IPS-18c (cell line): ENCODE measurements around the gene APC2.

Source experiments
- H3K4me3 ChIP-seq: 2 replicates; pipeline ENCODE4 v1.7.0; 2013; ENCODE audit warnings: low read depth, mild to moderate bottlenecking, low read length, moderate library complexity; ENCODE audit not compliant: insufficient read depth
- H3K9me3 ChIP-seq: one replicate; pipeline ENCODE4 v1.6.1; 2013; ENCODE audit warnings: mild to moderate bottlenecking, low read length, moderate library complexity; ENCODE audit not compliant: control insufficient read depth, insufficient read depth

The APC2 gene

GRCh38 chr19:1449467-1450442 lies at the start of gene APC2:
TSS of gene APC2 (plus strand) at chr19:1450121. CDS start at chr19:1453002, 2,881 bp downstream.
- H3K4me3 ChIP-seq, result no peak within 1 kb of the TSS; the same call in 1 of the 2 replicates
- peaks cover 2% of the 10 kb centered on the region for H3K9me3 ChIP-seq

GRCh38 chr19:1400281-1401137 lies 49.4 kb upstream of the APC2 start:
- Histone ChIP-seq H3K9me3 (no peaks in the 10 kb centered on the region), H3K4me3 (peak overlapping the region; percentile 61)

DNA sequence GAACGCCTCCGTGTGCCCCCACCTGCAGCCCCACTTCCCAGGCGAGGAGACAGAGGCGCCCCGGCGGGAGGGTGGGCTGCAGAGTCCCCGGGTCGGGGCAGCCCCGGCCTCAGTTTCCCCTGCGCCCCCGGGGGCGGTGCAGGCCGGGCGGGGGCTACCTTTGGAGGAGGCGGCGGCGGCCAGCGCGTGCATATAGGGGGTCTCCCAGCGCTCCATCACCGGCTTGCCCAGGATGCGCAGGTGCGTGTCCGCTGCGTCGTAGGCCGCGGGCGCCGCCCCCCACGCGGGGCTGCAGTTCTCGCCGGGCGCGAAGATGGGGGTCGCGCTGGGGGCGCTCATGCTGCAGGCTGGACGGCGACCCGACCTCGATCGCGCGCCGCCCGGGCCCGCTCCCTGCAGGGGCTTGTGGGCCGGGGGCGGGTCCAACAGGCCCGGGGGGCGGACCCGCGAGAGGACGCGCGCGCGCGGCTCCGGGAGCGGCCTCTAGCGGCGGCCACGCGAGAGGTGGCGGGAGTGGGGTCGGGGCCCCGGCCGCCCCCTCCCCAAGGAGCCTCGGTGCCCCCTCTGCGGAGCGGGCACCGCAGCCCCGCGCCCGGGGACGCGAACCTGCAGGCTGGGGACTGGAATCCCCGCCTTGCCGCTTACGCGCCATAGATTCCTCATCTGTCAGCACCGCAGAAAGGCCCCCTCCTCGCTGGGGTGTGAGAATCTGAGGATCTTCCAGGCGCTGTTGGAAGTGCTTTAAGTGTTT lies 48.6 kb upstream of the APC2 start, which contains the start of gene GAMT:
Gene GAMT, minus strand, starts transcription at position 405 of the 751 bp plus-strand sequence. Its CDS starts 66 bp downstream, at position 339.
- Histone ChIP-seq H3K9me3 (no peaks in the 10 kb centered on the region), H3K4me3 (peak within 1 kb of the TSS; percentile 61)

GRCh38 chr19:1401889-1402217 lies 48.1 kb upstream of the APC2 start:
- Histone ChIP-seq H3K4me3 (peak overlapping the region; percentile 61; the same call in 1 of the 2 replicates), H3K9me3 (no peaks in the 10 kb centered on the region)

DNA sequence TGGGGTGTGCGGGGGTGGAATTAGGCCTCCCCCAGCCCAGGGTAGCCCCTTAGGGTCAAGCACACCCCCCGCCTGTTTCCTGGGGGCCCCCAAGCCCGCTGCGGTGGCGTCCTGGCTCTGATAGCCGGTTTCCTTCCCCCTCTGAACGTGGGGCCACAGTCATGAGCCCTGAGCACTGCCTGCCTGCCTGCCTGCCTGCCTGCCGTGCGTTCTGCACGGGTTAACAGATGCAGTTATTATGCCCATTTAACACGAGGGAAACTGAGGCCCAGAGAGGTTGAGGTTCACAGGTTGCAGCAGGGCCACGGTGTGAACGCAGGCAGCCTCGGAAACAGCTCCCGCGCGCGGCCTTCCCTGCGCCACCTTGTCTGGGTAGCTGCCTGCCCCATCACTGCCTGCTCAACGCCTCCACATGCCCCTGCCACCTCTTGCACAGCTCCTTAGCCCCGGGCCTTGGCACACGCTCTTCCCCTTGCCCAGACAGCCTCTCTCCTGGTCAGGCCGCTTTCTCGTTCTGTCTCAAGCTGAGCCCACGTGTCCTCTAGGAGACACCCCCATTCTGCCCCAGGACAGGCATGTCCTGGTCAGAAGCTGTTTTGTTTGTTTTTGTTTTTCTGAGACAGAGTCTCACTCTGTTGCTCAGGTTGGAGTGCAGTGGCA lies 47.4 kb upstream of the APC2 start:
- H3K9me3 ChIP-seq, result no peaks in the 10 kb centered on the region
- H3K4me3 ChIP-seq, result no peak overlapping the region

DNA sequence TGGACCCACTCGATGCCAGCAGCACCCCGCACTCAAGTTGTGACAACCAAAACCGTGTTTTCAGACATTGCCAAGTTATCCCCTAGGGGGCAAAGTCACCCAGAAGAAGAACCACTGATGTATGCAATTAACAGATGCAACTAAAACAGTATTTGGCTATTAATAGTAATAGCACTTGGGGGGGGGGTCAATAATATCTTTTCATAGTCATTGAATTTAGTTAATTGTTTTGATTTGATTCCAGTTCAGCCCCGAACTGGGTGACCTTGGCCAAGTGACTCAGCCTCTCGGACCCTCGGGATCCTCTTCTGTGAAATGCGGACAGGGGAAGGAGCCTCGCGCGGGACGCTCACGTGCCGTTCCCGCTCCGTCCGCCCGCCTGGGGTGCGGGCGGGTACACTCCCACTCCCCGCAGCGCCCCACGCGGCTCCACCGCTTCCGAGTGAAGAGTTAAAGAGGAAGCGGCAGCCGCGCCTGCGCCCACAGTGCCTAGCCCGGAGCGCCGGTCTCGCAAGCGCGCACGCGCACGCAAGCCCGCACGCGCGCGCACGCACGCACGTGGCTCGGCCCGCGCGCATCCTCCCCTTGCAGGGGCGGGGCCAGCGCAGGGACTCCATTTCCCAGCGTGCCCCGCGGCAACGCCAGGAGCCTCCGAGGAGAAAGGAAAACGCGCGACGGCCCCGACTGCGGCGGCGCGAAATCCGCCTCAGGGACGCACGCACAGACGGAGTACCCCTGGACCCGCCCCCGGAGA lies 43.0 kb upstream of the APC2 start:
- H3K4me3 ChIP-seq, result peak overlapping the region; percentile 73
- peaks cover 5% of the 10 kb centered on the region for H3K9me3 ChIP-seq

GRCh38 chr19:1407528-1408299 lies 42.2 kb upstream of the APC2 start, which contains the start of gene DAZAP1:
TSS of gene DAZAP1 (plus strand) at chr19:1407586. CDS start at chr19:1407774, 188 bp downstream.
- peaks cover 5% of the 10 kb centered on the region for H3K9me3 ChIP-seq
- peak within 1 kb of the TSS; percentile 82 for H3K4me3 ChIP-seq

DNA sequence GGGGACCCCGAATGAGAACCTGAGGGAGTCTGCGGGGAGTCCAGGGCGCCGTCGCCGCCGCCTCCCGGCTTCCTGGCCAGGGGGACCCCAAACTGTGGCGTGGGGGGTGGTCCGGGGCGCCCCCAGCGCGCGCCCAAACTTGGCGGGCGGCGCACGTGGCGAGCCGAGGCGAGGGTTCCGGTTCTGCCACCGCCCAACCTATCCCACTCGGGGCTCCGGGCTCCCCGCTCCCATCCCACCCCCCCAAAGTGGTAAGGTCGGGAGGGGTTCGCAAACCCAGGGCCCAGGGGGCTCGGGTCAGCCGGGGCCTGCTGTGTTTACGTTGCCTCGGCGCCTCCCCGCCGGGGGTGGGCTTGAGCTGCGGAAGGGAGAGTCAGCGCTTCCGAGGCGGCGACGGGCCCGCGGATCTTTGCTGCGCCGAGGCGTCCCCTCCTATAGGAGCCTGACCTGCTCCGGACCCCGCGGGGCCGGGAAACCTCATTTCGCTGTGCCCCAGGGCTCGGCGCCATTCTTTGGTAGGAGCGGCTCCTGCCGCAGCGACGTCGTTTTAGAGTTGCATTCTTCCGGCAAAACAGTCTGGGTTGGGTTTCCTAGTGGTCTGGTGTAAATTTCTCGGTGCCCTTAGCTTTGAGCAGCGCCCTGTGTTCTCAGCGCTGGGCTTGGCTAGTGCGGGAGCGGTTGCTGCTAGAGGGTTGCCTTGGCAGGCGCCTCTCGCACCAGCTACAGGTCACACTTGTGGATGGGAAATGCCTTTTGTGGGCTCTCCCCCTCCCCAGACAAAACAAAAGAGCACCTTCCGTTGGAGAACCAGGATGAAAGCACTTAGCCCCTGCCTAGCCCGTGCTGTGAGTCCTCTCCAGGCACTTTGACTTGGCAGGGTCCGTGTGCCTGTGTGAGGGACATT lies 41.4 kb upstream of the APC2 start:
- Histone ChIP-seq H3K4me3 (peak overlapping the region; percentile 82), H3K9me3 (peaks cover 5% of the 10 kb centered on the region)

DNA sequence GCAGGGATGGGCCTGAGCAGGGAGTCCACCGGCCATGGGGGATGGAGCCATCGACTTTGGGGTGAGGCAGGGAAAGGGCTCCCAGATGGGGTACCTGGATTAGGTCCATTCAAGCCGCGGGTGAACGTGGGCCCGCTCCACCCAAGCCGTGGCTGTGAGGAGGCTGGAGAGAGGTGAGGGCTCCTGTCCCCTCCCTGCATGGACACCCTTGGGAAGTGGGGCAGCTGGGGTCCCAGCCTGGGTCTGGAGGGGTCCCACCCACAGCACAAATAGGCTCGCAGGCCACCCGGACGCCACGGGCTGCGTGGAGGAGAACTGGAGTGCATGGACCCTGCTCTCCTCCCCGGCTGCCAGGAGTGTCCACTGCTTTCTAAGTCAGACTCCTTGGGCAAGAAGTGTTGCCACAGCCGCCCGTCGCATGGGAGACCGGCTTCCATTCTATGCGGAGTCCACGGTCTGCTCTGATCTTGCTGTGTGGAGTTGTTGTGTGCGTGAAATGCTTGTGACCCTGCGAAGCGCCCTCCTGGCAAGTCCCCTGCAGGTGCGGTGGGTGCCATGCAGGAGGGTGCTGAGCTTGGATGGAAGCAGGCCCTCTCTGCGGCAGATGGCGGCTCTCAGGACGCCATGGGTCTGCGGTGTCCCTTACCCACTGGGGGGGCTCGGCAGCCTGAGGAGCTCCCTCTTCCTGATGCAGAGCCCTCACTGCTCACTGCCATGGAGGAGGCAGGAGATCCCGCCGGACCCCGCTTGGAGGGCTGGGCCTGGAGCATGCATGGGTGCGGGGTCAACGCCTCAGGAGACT lies 40.5 kb upstream of the APC2 start:
- Histone ChIP-seq H3K9me3 (peaks cover 5% of the 10 kb centered on the region), H3K4me3 (peak overlapping the region; percentile 82)

DNA sequence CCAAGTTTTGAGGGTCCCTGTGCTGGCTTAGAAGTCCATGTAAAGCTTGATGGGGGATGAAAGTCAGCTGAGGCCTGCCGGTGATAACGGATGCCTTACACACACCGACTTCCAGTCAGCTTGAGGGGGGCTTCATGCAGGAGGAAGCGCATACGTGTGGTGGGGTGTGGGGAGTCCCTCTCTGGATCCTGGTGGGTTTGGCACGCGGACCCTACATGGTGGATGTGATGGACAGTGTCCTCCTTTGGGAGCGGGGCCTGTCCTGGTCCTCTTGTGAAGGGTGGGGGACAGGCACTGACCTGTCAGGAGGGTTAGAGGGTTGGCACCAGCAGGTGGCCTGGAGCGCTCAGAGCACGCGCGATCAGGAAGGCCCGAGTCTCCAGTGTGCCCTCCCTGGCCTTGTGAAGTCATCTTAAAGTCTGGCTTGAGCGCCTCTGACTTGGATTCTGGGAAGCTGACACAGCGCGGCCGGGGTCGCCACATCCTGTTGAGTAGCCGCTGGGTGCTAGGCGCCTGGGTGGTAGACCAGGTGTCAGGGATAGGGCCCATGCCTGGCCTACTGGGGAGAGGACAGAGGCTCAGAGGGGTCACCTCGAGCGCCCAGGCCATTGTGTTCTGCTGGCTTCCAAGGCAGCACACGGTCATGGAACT lies 39.7 kb upstream of the APC2 start:
- peaks cover 5% of the 10 kb centered on the region for H3K9me3 ChIP-seq
- H3K4me3 ChIP-seq, result no peak overlapping the region; the same call in 1 of the 2 replicates

DNA sequence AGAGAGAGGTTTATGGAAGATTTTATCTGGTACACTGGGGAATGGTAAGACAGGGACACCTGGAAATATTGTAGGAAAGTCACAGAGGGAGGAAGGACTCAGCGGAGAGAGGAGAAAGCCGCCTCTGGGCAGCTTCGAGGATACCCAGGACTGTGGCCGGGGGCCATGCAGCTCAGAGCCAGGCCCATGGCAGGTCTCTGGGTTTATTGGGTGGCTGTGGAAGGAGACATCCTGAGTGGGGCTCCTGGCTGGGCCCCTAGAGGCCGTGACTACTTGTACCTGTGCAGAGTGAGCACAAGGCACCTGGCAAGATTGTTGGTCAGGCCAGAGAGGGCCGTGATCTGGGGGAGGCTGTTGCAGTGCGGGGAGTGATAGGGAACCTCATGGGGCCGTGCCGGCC lies 39.1 kb upstream of the APC2 start:
- Histone ChIP-seq H3K9me3 (peaks cover 5% of the 10 kb centered on the region), H3K4me3 (no peak overlapping the region)

- Histone ChIP-seq H3K9me3 (peaks cover 5% of the 10 kb centered on the region), H3K4me3 (no peak overlapping the region)
These were observed 38.4 kb upstream of the APC2 start for GRCh38 chr19:1411255-1412191.
